Measurements from ENCODE around the gene CHRNA1.

CHRNA1 gene

DNA sequence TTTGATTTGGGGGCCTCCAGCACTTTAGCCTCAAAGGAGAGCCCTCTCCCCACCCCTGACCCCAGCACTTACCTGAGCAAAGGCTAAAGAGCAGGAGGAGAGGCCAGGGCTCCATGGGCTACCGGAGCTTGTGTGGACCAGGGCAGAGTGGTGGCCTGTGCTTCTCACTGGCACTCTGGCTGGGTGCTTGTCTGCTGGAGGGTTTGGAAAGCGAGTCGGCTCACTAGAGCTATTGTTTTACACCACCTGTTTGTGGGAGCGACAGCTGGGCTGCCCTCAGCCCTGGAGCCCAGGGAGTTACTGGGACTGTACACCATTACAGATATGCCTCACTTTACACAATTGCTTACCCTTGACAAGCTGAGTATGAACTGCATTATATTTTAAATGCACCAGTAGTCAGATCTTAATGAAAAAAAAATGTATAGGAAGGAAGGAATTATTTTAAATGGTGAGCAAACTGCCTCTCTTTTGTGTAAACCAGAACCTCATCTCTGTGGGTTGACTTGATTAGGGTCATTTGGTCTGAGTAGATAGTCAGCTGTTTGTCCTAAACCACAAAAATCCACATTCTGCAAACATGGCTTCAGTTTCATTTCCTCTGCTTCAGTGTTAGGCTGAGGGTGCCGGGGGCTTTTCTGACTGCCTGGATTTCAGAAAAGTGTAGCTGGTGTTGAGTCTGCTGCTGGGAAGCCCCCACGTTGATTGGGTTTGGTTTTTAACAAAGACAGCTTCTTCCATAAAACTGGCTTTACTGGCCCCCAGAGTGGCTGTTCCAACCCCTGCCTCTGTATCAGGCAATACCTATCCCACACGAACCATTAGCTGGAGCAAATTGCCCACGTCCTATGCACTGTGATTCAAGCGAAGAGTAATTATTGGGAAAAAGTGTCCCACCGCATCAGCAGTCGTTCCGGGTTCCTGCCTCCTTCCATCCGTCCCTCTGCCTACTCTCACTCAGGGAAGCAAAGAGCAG, at the start of gene CHRNA1:
CHRNA1 (minus strand) TSS at position 193 of the 976 bp plus-strand sequence; CDS start at position 115, 78 bp downstream.
- no peak for DNase-seq

- no peak for DNase-seq
These were observed 47.8 kb upstream of the CHRNA1 start for GRCh38 chr2:174812037-174812436.

- DNase-seq, result no peak
These were observed 43.7 kb upstream of the CHRNA1 start for GRCh38 chr2:174807931-174808330.

DNA sequence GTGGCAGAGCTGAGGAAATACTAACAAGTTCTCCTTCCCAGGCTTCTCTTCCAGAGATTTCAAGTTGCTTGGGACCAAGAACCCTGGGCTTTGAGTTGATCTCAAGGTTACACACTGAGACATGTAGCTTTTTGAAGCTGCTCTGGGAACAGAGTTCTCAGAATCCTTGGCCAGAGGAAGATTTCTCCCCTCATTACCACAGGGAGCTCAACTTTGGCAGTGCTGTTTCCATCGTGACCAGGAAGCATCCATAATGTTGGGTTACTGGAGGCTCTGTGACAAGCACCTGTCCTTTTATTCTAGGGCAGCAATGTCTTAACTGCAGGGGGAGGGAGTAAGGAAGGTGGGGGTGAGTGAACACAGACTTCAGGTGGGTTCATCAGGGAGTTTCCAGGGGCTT, 41.5 kb upstream of the CHRNA1 start:
- DNase-seq, result no peak

- DNase-seq, result no peak
These were observed 38.2 kb upstream of the CHRNA1 start for GRCh38 chr2:174802459-174802858.

- DNase-seq, result no peak
These were observed 36.3 kb upstream of the CHRNA1 start for GRCh38 chr2:174800436-174801205.

GRCh38 chr2:174798801-174799200, 34.5 kb upstream of the CHRNA1 start:
- DNase-seq, result no peak

- DNase-seq, result no peak
These were observed 33.6 kb upstream of the CHRNA1 start for GRCh38 chr2:174797781-174798276.

DNA sequence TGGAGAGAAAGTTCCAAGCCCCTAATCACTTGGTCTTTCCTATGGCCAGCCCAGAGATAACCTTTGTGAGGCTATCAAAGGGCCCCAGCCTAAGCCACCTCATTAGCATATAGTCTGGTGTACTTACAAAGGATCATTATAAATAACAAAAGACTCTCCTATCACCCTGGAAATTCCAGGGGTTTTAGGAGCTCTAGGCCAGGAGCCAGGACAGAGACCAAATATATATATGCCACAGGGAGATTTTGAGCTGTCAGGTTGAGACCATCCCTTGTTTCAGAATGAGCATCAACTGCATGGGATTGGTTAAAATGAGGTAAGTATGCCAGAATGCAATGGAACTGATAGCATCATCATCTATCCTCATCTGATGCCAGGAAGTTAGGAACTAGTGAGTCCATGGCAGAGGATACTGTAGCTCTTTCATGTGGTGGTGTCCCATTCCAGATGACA, 32.1 kb upstream of the CHRNA1 start:
- no peak for DNase-seq

DNA sequence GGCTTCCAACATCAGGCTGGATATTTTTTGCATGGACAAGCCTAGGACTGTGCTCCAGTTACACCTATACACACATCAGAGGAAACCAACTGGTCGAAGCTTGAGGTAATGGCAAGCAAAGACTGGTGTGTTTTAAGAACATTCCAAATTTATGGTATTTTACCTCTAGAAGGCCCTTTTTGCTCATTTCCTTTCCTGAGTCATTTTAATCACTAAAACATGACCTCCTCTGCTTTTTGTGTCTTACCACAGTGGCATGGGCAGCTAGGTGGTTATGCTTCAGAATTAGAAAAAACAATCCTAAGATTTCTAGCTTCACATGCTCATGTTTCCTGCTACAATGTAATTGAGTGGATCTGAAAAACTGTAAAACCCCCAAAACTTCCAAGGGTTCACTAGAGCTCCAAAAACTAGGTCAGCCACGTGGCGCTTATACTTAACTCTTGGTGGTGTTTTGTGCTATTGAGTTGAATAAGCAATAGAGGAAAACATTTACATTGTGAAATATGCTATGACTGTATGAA, 30.6 kb upstream of the CHRNA1 start:
- DNase-seq, result no peak

DNA sequence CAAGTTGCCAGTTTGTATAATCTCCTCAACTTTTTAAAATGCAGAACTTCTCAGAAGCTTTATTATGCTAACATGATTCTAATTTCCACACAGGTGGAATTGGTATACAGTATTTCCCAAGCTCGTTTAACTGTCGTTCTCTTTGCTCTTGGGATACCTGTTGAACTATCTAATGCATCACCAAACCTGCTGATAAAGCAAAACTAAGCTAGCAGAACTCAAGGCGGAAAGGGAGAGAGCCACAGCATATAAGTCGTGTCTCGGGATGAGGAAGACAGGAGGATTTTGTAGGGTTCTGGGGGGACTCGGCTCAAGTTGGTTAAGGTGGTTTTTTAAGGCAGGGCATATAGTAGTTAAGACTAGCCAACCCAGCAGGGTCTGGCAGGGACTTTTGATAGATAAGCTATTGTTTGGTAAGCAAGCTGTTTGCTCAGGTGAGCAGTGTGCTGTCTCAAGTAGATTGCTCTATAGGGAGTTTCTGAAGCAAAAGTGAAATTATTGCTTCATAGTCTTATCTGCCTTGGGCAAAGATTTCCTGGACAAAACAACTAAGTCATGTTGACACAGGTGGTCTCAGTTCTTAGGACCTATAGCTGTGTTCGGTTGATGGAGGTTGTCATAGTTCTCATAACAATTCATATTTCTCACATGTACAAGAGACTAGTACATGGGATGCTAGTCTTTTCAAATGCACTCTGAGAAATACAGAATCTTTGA, 28.2 kb upstream of the CHRNA1 start:
- DNase-seq, result no peak

DNA sequence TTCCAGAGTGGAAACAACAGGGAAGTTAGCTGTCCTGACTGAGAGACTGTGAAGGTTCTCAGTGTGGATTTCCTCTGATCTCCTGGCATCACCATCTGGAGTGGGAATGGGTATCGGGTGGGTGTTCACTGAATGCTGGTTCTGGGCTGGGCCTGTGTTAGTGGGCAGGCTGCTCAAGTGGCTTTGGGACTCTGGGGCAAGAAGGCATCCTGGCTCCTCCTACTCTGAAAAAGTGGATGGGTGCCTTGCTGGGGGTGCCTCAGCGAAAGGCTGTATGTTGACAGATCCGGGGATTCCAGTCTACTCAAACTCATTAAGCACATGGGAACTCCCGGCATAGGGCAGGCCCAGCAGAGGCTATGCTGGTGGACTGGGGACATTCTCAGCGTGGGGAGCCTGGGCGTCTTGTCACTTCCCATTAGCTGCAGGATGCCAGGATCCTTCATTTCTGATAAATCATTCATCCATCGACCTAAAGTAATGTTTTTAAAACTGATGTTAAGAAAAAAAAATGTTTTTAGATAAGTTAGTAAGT, 27.5 kb upstream of the CHRNA1 start:
- no peak for DNase-seq

GRCh38 chr2:174791020-174791419, 26.7 kb upstream of the CHRNA1 start:
- DNase-seq, result no peak

GRCh38 chr2:174789001-174789400, 24.7 kb upstream of the CHRNA1 start:
- no peak for DNase-seq

DNA sequence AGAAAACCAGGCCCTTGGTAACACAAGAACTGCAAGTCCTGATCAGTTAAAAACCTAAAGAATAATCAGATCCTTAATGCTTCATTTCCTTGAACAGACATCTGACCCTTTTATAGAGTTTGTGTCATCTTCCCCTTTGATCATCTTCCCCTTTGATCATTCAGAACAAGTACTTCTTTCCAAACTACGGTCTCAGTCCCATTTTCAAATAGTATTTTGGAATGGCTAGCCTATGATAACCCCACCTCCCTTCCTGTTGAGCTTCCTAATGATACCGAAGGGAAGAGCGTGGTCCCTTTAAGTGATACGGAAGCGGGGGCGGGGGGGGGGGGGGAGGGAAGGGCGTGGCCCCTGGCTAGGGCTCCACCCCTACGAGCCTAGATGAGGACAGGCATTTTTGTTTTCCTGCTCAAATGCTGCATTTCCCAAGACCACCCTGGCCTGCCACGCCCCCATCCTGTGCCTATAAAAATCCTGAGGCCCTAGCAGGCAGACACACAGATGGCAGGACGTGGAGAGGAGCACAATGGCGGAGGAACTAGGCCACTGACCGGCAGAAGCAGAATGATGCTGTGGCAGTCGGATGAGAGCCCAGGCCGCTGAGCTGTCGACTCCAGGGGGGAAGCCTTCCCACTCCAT, 24.1 kb upstream of the CHRNA1 start:
- DNase-seq, result no peak

DNA sequence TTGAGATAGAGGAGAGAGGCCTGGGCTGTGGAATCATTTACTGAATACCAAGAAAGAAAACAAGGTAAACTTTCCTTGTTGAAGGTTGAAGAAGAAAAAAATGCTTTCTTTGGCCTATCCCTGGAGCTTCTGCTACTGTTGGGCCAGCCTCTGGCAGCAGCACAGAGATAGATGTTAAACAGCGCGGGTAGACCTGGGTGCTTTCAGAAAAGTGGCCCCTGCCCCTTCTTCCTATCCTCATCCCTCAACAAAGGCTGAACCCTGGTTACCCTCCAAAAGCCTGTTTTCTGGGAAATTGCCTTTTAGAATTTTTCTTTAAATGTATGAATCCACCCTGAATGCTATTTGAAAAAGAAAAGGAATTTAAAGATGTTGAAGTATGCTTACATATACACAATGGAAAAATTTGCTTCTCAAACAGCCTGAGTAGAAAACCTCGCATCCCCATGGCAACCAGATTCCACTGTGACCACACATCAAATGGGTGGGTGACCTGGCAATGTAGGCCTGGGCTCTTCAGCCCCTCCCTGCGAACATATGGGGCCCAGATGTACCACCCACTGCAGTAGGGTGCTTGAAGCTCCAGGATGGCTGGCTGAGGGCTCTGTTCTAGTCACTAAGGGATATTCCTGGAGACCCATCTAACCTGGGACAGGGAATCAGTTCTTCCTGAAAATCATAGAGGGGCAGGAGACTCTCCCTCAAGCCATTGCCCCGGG, 23.4 kb upstream of the CHRNA1 start:
- DNase-seq, result no peak

DNA sequence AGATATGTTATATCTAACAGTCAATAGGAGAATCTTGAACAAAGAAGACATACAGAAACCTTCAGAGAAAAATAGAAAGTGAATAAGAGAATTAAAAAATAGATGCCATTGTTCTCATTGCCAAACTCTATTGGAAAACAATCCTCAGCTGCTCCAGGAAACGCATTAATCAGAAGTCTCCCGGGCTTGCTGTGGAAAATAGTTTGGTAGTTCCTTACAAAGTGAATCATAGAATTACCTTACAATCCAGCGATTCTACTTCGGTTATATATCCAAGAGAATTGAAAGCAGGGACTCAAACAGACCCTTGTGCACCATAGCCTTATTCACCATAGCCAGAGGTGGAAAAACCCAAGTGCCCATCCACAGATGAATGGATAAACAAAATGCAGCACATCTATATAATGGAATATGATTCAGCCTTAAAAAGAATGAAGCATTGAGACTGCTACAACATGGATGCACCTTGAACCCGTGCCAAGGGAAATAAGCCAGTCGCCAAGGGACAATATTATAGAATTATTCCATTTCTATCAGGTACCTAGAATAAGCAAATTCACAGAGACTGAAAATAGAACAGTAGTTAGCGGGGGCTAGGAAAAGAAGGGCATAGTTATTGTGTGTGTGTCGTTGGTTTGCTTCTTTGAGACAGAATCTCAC, 21.9 kb upstream of the CHRNA1 start:
- DNase-seq, result no peak

GRCh38 chr2:174785481-174785880, 21.2 kb upstream of the CHRNA1 start:
- DNase-seq, result no peak

GRCh38 chr2:174784909-174785308, 20.6 kb upstream of the CHRNA1 start:
- DNase-seq, result no peak

GRCh38 chr2:174784316-174784715, 20.0 kb upstream of the CHRNA1 start:
- no peak for DNase-seq

- DNase-seq, result no peak
These were observed 17.7 kb upstream of the CHRNA1 start for GRCh38 chr2:174781996-174782395.

Data from NCI-H2081 treated with DMSO at 0.1 percent for 48 hours (cell line).